Right atrium auricular region (tissue), 2 donors: Measurements from ENCODE around the gene VPS16. TPM values are rescaled to one million over a fixed set of nuclear protein-coding genes. Genes with fewer than 3 reads are reported as not detected.

Experiments
- DNase-seq: peaks from one replicate; pipeline ENCODE4 v3.0.0-alpha.2; 2019; ENCODE audit warnings: low spot score
- H3K27ac ChIP-seq, 2 donors: fragments of 200-600 bp; sonication (generic); 1 replicate in 1 of 2; 2 replicates in 1 of 2; pipeline ENCODE4 v1.5.1; 2016 to 2019
- H3K27me3 ChIP-seq, 2 donors: fragments of 200-600 bp; sonication (generic); one replicate each; pipeline versions ENCODE4 v1.5.1 to v1.6.0; 2017 to 2019
- H3K36me3 ChIP-seq: fragments of 200-600 bp; sonication (generic); one replicate; pipeline ENCODE4 v1.5.1; 2016
- H3K4me1 ChIP-seq, 2 donors: fragments of 200-600 bp; sonication (generic); one replicate each; pipeline versions ENCODE4 v1.5.1 to v1.6.0; 2017 to 2019
- H3K4me3 ChIP-seq, 2 donors: fragments of 200-600 bp; sonication (generic); 1 replicate in 1 of 2; 2 replicates in 1 of 2; pipeline ENCODE4 v1.5.1; 2017 to 2019; ENCODE audit warnings: mild to moderate bottlenecking in 1 of 2, moderate library complexity in 1 of 2
- H3K9me3 ChIP-seq, 2 donors: fragments of 200-600 bp; sonication (generic); one replicate each; pipeline ENCODE4 v1.5.1; 2019
- total RNA-seq, 2 donors: library from RNA; depleted of rRNA; stranded (reverse); fragments of >200 nt; gene quantifications; one replicate each; pipeline ENCODE4 v1.1.0, GENCODE V29; 2016
- TF ChIP-seq, protein P1 (sequence below), 2 donors: fragments of 200-600 bp; sonication (generic); IDR thresholded peaks; one replicate each; pipeline ENCODE4 v1.5.1; 2019; ENCODE audit warnings: antibody characterized with exemption in 2 of 2

The VPS16 gene
- total RNA-seq, 2 donors from 2014 or later: 12.8 to 16.4 TPM

DNA sequence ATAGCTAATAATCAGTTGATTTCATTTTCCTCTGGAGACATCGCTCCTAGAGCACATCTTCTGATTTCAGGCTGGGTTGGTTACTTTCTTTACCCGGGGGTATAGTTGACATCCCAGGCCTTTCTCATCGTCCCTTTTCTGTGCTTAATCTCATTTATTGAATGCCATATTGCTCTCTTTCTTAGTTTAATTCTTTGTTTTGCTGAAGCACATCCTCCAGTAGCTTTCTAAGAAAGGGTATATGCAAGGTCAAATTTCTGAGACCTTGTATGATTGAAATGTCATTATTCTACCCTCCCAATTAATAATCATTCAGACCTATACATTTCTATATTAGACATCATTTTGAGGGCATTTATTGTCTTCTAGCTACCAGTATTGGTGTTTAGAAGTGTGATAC, 28.4 kb upstream of the VPS16 start:
- TF ChIP-seq, protein P1, sequence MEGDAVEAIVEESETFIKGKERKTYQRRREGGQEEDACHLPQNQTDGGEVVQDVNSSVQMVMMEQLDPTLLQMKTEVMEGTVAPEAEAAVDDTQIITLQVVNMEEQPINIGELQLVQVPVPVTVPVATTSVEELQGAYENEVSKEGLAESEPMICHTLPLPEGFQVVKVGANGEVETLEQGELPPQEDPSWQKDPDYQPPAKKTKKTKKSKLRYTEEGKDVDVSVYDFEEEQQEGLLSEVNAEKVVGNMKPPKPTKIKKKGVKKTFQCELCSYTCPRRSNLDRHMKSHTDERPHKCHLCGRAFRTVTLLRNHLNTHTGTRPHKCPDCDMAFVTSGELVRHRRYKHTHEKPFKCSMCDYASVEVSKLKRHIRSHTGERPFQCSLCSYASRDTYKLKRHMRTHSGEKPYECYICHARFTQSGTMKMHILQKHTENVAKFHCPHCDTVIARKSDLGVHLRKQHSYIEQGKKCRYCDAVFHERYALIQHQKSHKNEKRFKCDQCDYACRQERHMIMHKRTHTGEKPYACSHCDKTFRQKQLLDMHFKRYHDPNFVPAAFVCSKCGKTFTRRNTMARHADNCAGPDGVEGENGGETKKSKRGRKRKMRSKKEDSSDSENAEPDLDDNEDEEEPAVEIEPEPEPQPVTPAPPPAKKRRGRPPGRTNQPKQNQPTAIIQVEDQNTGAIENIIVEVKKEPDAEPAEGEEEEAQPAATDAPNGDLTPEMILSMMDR (IDR thresholded peaks at IDR 0.05): no peak
- Histone ChIP-seq H3K4me1 (no peaks in the 10 kb centered on the region), H3K36me3 (no peaks in the 10 kb centered on the region), H3K27ac (no peak overlapping the region), H3K27me3 (no peaks in the 10 kb centered on the region), H3K4me3 (no peak overlapping the region), H3K9me3 (peaks cover 0 to 17% of the 10 kb centered on the region in 2 donors)
- DNase-seq: no peak

DNA sequence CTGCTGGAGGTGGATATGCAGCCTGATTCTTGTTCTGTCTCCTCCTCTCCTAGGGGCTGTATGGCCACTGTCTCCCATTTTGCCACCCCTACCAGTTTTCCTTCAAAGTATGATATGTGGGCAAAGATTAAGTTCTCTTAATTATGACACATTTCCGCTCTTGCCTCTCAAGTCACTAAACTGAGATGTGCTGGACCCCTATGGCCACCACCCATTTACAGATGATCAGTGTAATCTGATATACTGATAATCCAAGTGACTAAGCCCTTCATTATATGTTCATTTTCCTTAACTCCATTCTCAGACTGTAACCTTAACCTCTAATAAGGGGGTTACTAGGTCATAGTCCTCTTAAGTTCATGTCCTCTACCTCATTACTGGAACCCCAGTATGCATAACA, 26.5 kb upstream of the VPS16 start:
- peaks cover 0 to 17% of the 10 kb centered on the region in 2 donors for H3K9me3 ChIP-seq
- H3K4me3 ChIP-seq: no peak overlapping the region
- no peak for DNase-seq
- TF ChIP-seq, protein P1 (IDR thresholded peaks at IDR 0.05): no peak
- H3K36me3 ChIP-seq: no peaks in the 10 kb centered on the region
- no peaks in the 10 kb centered on the region for H3K27me3 ChIP-seq
- no peaks in the 10 kb centered on the region for H3K4me1 ChIP-seq
- no peak overlapping the region for H3K27ac ChIP-seq

DNA sequence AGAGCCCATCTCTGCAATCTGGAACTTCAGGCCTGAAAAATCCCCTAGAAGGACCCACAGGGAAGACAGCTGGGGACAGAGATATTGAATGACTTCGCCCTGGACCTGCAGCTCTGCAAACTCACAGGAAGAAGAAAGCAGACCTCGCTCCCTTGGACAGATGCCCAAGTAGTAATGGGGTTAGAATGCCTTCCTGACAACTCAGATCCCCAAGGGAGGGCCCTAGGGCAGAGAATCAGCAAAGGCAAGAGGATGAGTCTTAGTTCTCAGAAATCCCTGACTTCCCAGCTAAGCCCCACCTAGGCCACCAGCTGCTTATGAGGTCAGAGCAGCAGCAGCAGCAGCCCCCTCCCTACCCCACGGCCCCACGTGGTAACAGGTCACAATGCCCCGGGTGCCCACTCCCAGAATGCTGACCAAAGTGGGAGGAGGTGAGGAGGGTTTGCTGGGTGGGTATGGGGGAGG, 25.9 kb upstream of the VPS16 start, which contains the start of gene C20orf141:
Gene C20orf141 (plus strand): TSS at position 401 of the 465 bp plus-strand sequence. CDS start 198 bp downstream, outside the sequence.
- no peak for DNase-seq
- H3K4me1 ChIP-seq: no peaks in the 10 kb centered on the region
- H3K36me3 ChIP-seq: no peaks in the 10 kb centered on the region
- H3K9me3 ChIP-seq: peaks cover 0 to 17% of the 10 kb centered on the region in 2 donors
- TF ChIP-seq, protein P1 (IDR thresholded peaks at IDR 0.05): no peak
- H3K4me3 ChIP-seq: no peak within 1 kb of the TSS
- no peaks in the 10 kb centered on the region for H3K27me3 ChIP-seq
- H3K27ac ChIP-seq: no peak within 1 kb of the TSS

DNA sequence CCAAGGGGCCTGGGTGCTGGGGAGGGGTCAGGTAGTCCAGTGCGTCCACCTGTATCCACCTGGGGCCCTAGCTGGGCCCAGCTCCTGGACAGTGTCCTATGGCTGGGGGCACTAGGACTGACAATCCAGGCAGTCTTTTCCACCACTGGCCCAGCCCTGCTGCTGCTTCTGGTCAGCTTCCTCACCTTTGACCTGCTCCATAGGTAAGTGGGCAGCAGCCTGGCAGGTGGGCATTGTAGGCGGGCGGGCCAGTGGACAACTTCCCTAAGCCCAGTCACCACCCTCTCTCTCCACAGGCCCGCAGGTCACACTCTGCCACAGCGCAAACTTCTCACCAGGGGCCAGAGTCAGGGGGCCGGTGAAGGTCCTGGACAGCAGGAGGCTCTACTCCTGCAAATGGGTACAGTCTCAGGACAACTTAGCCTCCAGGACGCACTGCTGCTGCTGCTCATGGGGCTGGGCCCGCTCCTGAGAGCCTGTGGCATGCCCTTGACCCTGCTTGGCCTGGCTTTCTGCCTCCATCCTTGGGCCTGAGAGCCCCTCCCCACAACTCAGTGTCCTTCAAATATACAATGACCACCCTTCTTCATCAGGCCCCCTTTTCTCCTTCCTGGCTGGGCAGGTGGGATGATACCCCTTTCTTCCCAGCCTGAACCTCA, 25.2 kb upstream of the VPS16 start:
- peaks cover 1 to 2% of the 10 kb centered on the region in 2 donors for H3K27me3 ChIP-seq
- TF ChIP-seq, protein P1 (IDR thresholded peaks at IDR 0.05): no peak
- H3K4me3 ChIP-seq: no peak overlapping the region
- peaks cover 0 to 17% of the 10 kb centered on the region in 2 donors for H3K9me3 ChIP-seq
- H3K36me3 ChIP-seq: no peaks in the 10 kb centered on the region
- DNase-seq: no peak
- H3K27ac ChIP-seq: no peak overlapping the region
- H3K4me1 ChIP-seq: peaks cover 0 to under 1% of the 10 kb centered on the region in 2 donors

DNA sequence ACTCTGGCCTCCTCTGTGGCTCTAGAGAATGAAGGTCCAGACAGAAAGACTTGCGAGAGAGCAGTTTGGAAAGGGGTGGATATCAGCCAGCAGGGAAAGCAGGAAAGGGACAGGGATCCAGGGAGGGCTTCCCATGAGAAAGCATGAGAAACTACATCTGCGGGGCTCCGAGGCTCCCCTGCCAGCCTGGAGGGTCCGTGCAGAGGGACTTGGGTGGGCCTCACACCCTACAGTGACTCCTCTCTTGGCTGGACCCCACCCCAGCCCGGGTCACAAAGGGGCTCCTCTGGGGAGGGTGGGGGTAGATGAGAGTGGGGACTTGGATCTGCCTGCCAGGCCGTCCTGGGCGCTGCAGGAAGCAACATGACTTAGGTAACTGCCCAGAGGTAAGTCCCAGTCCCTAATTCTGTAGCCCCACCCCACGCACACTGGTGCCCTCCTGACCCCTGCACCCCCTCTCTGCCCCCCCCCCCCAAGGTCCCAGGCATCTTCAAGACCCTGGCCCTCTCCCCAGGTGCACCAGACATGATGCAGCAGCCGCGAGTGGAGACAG, 24.4 kb upstream of the VPS16 start, which contains the start of gene TMEM239:
Gene TMEM239 (plus strand): TSS at position 335 of the 553 bp plus-strand sequence. CDS start 191 bp downstream, at position 526.
- DNase-seq: no peak
- Histone ChIP-seq H3K27ac (no peak within 1 kb of the TSS), H3K4me3 (no peak within 1 kb of the TSS), H3K9me3 (peaks cover 0 to 16% of the 10 kb centered on the region in 2 donors), H3K27me3 (peaks cover 8% of the 10 kb centered on the region in 2 donors), H3K4me1 (peaks cover 0 to 8% of the 10 kb centered on the region in 2 donors), H3K36me3 (no peaks in the 10 kb centered on the region)
- TF ChIP-seq, protein P1 (IDR thresholded peaks at IDR 0.05): no peak
